GM19193 (cell line): ENCODE data around the gene STEEP1.

ENCODE experiments used
- POLR2A ChIP-seq: IDR thresholded peaks from 4 replicates; pipeline ENCODE4 v1.6.1; 2011; ENCODE audit not compliant: insufficient read depth, insufficient read length; ENCODE audit errors: extremely low read depth

STEEP1 gene

DNA sequence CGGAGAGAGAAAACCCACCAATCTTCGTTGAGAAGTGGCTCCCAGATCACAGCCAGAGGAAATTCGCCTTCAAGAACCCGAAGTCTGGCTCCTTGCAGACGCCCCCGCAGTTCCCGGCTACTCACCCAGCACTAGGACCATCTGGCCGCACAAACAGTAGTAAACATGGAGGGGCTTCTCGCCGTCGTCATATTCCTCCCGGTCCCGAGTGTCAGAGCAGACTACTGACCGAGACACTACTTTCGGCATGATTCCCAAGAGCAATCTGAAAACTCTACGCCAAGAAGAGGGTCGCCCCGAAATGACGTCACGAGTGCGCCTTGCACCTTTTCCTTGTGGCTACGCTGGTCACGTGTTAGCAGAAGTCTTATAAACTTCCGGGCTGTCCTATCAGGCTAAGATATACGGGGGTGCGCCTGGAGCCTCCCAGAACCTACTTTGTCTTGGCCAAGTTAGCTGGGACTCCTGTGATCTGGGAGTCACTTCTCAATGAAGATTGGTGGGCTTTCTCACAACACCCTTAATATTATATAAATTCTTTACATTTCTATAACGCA, at the start of gene STEEP1:
TSS of gene STEEP1 (minus strand) at position 303 of the 557 bp plus-strand sequence. CDS start at position 249, 54 bp downstream.
- TF ChIP-seq POLR2A: peak; percentile 51

DNA sequence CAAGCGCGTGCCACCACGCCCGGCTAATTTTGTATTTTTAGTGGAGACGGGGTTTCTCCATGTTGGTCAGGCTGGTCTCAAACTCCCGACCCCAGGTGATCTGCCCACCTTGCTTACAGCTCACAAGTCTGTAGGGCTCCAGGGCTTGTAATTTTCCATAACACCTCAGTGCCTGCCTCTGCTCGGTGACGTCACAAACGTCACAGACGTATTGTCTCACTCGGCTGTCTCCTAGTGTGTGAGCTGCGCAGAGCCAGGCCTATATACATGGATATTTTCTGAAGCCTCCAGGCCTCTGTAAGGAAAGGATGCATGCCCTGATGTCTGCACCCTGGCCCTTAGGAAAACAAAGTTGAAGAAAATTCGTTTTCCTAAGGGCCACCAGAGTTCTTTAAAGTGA, 49.6 kb upstream of the STEEP1 start:
- no peak for TF ChIP-seq POLR2A

DNA sequence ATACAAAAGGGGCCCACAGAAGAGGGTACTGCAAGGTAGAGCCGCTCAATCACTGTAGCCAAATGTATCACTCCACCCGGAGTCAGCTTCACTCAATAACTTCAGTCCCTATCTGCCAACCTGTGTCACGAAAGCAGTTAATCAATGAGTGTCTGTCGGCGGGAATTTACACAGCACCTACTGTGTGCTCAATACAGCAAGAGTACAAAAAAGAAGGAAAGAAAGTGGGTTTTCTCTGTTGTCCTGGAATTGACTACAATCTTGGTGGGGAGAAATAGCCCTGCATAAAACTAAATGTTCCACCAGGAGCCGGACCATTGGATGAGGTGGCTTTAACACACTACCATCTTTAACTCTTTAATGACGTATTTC, 41.8 kb upstream of the STEEP1 start:
- no peak for TF ChIP-seq POLR2A

DNA sequence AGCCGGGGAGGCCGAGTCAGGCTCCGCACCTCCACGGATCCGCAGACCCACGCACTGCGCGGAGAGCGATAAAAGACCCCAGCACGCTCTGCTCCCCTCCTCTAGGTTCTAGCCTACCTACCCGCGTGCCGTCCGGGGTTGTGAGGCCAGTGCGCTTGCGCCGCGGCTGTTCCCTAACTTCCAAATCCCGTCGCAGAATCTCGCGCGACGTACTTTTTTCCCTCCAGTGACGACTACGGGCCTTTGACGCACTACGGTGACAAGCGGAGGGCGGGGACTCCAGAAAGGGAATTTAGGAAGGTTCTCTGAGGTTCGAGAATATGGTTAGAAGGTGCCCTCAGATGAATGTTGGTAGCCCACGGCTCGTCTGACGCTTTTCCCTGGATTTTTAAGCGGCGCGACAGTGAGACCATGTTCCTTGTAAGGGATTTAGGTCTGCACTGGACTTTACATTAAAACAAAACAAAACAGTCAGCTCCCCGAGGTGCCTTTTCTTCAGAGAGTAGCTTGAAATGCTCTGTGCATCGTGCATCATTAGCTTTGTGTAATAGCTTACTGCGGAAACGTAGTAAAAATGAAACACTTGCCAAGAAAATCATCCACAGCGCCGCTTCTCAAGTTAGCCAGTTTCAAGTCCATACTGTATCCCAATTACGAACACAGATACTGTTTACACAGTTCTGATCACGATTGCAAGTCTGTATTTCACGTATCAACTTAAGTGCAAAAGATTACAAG, 41.2 kb upstream of the STEEP1 start, which contains the start of gene NKRF:
TSS of gene NKRF (minus strand) at position 145 of the 738 bp plus-strand sequence.
- TF ChIP-seq POLR2A: peak; percentile 91

DNA sequence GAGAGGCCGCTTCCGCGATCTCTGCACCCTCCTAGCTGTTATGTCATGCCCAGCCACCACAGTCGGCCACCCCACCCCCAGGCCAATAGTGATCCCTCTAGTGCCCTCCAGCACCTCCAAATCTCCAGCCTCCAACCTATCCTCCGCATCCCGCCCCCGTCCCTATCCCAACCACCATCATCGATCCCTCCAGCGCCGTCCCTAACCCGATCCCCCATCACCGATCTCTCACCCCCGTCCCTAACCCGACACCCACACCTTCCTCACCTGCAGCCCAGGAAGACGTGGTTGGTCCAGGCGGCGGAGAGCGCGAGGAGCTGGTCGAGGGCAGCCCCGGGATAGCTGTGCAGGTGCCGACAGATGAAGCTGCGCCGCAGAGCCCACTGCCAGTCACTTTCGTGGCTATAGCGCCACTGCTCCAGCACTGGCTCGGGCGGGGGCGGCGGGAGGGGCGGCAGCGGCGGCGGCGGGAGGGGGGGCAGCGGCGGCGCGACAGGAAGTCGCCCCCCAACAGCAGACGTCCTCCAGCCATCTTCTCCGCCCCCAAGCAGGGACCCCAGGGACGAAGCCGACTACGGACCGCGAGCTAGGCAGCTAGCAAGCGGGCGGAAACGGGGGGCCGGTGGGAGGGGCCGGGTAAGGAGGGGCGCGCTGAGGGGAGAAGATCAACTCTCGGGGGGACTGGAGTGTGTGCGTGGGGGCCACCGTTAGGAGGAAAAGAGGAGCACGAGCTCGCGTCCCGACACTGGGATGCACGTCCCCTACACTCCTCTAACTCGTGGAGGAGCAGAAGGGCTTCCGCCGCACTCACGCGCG, 40.5 kb upstream of the STEEP1 start:
- peak; percentile 30 for TF ChIP-seq POLR2A

DNA sequence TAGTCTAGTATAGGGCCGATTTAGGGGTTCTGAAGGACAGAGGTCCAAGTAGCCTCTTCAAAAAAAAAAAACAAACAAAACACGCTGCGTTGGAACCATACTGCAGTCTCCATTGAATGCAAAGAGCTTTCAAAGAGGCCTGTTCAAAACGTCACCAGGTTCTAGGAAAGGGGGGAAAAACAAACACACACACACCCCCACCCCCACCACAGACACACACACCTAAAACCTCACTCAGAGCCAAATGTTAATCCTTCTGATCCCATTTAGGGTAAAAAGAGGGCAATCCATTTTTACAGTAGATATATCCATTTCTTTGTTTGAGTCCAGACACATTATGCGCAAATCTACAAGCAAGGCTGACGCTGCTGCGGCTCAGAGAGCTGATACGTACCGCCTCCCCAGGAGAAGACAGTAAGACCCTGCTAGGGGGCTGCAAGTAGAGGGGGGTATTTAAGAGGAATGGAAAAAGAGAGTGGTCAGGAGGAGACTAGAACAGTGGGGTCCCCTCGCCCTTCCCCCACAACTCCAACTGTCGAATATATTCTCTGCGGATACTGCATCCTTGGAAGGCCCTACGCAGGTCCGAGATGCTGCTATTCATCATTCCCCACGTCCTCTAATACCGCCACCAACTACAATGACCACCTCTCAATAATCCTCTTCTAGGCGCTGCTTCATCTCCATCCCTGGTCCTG, 39.7 kb upstream of the STEEP1 start:
- TF ChIP-seq POLR2A: no peak

DNA sequence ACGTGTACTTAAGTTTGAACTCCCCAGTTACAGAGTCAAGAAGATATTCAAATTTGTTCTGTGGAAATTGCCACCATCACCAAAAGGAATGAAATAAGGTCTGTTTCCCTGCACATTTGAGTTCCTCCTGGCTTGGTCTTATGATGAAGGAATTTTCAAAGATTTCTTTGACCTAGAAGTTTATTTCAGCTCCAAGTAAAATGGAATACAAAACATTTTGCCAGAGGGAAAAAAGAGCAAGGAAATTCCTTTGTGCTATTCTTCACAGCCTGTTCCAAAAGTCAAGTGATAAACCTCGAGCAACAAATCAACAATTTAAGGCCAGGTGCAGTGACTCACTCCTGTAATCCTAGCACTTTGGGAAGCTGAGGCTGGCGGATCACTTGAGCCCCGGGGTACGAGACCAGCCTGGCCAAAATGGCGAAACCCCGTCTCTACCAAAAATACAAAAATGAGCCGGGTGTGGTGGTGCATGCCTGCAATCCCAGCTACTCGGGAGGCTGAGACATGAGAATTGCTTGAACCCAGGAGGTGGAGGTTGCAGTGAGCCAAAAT, 37.6 kb upstream of the STEEP1 start:
- TF ChIP-seq POLR2A: no peak

DNA sequence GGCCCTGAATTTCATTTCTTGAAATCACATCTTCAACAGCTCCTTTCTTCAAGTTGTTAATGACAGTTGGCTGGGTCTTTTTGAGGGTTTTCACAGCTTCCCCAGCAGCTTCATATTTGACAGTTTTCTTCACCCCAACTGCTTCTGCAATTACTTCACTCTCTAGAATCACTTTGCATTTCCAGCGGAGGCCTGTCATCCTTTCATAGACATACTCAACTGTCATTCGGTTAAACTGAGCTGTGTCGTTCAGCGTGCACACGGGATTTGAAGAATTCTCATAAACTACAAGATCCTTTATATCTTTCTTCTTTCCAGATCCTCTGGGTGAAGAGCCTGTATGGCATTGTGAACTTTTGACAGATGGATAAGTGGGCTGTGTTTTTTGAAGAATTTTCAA, 24.6 kb upstream of the STEEP1 start:
- TF ChIP-seq POLR2A: no peak

DNA sequence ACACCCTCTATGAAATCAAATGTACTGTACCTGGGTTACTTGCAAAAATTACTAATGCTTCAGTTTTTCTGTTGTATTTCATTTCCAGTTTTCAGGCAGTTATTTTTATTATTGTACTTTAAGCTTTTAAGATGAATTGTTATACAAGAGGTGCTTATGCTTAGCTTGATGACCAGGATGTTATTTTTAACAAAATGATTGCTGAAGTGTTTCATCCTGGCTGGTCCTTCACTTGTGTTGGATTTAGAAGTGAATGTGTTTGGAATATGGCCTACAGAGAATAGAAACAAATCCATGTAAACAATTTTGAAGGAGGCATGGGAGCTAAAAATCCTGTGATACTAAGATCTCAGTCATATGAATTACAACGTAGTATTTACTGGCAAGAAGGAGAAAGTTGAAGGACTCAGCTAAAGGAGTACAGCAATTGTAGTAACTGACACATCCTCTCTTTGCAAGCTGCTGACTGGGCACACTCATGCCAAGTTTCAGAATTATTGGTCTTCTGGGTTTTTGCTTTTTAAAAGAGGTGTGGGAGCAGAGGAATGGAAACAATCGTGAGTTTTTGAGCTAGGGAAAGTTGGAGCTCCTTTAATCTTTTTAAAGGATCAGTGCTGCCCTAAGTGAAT, 18.3 kb upstream of the STEEP1 start:
- no peak for TF ChIP-seq POLR2A

DNA sequence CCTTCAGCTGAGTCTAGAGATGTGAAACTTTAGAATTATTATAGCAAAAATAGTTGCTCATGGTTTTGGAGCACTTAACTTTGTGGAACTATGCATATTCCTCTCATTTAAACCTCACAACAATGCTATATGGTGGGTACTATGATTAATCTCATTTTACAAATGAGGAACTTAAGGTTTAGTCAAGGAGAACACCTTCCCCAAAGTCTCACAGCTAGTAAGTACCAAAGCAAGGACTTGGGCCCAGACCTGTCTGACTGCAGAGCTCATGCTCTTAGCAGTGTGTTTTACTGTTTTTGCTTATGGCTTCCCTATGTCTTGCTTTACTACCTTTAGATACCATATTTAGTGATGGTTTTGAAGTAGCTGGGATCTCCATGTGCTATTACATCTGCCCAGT, 14.2 kb upstream of the STEEP1 start:
- TF ChIP-seq POLR2A: no peak

DNA sequence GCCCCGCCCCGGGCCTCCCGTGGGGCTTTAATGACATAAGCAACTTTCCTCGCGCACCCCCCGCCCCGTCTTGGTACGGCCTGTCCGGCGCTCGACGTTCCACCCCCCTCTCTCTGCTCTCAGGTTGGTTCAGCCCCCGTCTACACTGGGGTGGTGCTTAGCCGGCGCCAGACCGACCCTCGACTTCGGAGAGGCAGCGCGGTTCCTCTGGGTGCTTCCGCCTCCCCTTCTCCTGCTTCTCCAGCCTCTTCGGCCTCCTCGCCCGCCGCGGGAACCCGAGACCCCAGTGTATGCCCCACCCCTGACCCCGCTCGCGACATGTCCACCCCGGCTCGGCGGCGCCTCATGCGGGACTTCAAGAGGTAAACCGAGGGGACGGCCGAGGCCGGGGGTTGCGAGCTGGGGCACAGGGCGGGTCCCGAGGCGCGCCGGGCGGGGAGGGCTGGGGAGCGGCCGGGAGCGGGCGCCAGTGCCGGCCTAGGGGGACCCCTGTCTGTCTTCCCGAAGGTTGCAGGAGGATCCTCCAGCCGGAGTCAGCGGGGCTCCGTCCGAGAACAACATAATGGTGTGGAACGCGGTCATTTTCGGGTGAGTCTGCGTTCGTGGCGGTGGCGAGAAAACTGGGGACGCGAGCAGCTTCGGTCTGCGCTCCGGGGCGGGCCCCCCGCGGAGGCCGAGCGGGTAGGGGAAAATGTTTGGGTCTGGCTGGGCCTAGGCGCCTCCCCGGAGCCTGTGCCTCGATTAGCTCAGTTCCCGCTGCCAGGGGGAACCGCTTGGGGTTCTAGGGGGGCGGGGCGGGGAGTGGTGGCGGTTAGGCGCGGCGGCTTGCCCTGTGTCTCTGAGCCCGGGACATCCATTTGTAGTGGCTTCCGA, 9.4 kb upstream of the STEEP1 start, which contains the start of gene UBE2A:
TSS of gene UBE2A (plus strand) at position 170 of the 873 bp plus-strand sequence. CDS start at position 319, 149 bp downstream.
- peak; percentile 91 for TF ChIP-seq POLR2A

DNA sequence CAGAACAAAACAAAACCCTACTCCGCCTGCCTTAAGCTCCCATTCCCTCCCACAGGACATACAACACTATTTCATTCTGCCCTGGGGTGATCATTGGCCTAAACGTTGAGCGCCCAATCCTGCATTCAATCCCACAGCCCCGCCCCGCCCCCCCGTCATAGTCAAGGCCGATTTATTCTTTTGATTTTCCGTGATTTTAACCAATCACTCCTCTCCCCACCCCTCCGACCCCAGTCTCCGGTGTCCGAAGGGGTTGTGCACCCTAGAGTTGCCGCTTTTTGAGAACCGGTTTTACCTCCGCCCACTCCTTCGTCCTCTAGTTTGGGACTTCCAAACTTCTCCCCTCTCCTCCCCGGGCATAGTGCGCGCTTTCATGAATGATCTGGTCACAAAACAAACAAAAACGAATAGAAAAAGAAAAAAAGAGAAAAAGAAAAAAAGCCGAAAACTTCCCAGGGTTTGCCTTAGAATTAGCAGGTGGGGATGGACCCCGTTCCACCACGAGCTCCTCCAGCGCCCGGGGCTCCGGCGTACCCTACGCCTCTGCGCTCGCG, 8.7 kb upstream of the STEEP1 start:
- TF ChIP-seq POLR2A: no peak

DNA sequence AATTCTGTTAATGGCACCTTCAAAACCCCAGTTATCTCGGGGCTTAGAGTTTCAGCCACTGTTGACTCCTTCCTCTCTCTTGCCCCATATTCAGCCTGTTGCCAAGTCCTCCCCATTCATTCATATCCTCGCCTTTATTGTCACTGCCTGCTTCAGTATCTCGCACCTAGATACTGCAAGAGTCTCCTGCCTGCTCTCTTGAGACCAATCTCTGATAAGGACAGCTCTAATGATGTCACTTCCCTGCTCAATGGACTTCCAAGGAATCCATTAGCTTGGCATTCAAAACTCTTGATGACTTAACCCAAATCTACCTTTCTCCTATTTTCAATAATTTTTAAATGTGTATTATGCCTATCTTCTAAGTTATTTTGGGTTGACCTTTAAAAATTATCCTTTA, 8.0 kb upstream of the STEEP1 start:
- TF ChIP-seq POLR2A: no peak
